Kidney (tissue), 14 donors: Measurements from ENCODE around the gene QPCTL. TPM values are rescaled to one million over a fixed set of nuclear protein-coding genes. Genes with fewer than 3 reads are reported as not detected.

Experiments
- DNase-seq, 5 donors: peaks; one replicate each; pipeline ENCODE4 v3.0.0-alpha.2; 2013 to 2020
- FAIRE-seq: peaks from 2 replicates; lab custom pipeline; 2012; peaks lifted over from hg19 to GRCh38; lab: Jason Lieb, UNC
- H3K27ac ChIP-seq, 2 donors: one replicate each; pipeline ENCODE4 v1.7.0; 2013; ENCODE audit warnings: low read depth in 2 of 2, low read length in 2 of 2, inconsistent platforms in 1 of 2
- H3K27me3 ChIP-seq: one replicate; pipeline ENCODE4 v1.7.1; 2013; ENCODE audit warnings: low read length, inconsistent platforms; ENCODE audit not compliant: control insufficient read depth, insufficient read depth
- H3K36me3 ChIP-seq, 3 donors: one replicate each; pipeline versions ENCODE4 v1.7.0 to v1.7.1; 2013; ENCODE audit warnings: low read length in 3 of 3, control low read depth in 1 of 3, inconsistent platforms in 1 of 3; ENCODE audit not compliant: insufficient read depth in 3 of 3, control insufficient read depth in 2 of 3
- H3K4me1 ChIP-seq, 3 donors: one replicate each; pipeline versions ENCODE4 v1.7.0 to v1.7.1; 2013; ENCODE audit warnings: low read length in 3 of 3, inconsistent platforms in 1 of 3, low read depth in 1 of 3; ENCODE audit not compliant: control insufficient read depth in 2 of 3, insufficient read depth in 2 of 3
- H3K4me3 ChIP-seq, 3 donors: one replicate each; pipeline versions ENCODE4 v1.7.0 to v1.8.1; 2013; ENCODE audit warnings: low read length in 3 of 3, control low read depth in 1 of 3, inconsistent platforms in 1 of 3
- H3K9ac ChIP-seq, 3 donors: one replicate each; pipeline versions ENCODE4 v1.7.0 to v1.7.1; 2013; ENCODE audit warnings: low read length in 3 of 3, control low read depth in 1 of 3, inconsistent platforms in 1 of 3
- H3K9me3 ChIP-seq, 3 donors: one replicate each; pipeline versions ENCODE4 v1.7.0 to v1.7.1; 2013; ENCODE audit warnings: low read length in 3 of 3, control low read depth in 1 of 3, inconsistent platforms in 1 of 3; ENCODE audit not compliant: control insufficient read depth in 2 of 3, insufficient read depth in 1 of 3
- CTCF ChIP-seq: IDR thresholded peaks from 3 replicates; pipeline ENCODE4 v1.5.1; 2012; ENCODE audit warnings: mild to moderate bottlenecking, moderate library complexity, borderline replicate concordance; ENCODE audit not compliant: insufficient read depth; ENCODE audit errors: extremely low read depth
- intact Hi-C: fragments of 100-400 bp; cut with DNase I; formaldehyde crosslinking; loops from one replicate; pipeline ENCODE4 v1.11.1; 2022
- polyA plus RNA-seq: library from polyadenylated mRNA; stranded (reverse); fragments of 350-450 nt; fragmentation: Illumina TruSeq; extraction: RNeasy Lipid Tissue Mini Kit (QIAGEN cat#74804); gene quantifications from one replicate; pipeline ENCODE4 v1.2.3, GENCODE V29; 2014; ENCODE audit warnings: low read depth, low replicate concordance; ENCODE audit not compliant: insufficient read depth
- total RNA-seq: library from RNA; stranded (reverse); fragmentation: NEBNext Ultra II Directional; extraction: Animal tissue kit (Norgen Biotek cat#: 25700); gene quantifications from one replicate; pipeline ENCODE4 v1.2.1, GENCODE V29; 2021
- donor health status: control.
- donor health status: control.
- donor health status: control.
- donor health status: control.
- donor health status: control.
- donor health status: DM: yes; HTN: yes; CAD: no.
- donor health status: Normal renal cell carcinoma (clear cell type).

QPCTL gene
- total and polyA plus RNA-seq, 2 donors from 2014 or later = 6.8 to 8.0 TPM

DNA sequence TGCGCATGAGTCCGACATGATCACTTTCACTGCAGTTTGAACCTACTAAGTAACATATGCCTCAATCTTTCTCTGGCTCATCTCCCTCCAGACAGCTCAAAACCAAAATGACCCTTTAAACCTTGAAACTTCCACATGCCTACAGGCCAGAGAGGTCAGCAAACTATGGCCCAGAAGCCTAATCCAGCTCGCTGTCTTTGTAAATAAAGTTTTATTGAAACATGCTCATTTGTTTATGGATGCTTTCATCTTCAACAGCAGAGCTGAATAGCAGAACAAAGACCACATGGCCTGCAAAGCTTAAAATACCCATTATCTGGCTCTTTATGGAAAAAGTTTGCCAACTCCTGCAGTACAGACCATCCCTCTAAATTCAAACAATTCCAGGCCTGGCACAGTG lies 22.7 kb downstream of the QPCTL start:
- Histone ChIP-seq H3K9me3 (no peaks in the 10 kb centered on the region), H3K36me3 (peaks cover 0 to 2% (median 0%) of the 10 kb centered on the region in 3 donors), H3K4me1 (peaks cover 0 to 9% (median 6%) of the 10 kb centered on the region in 3 donors), H3K9ac (no peak overlapping the region), H3K27ac (no peak overlapping the region), H3K27me3 (no peaks in the 10 kb centered on the region), H3K4me3 (no peak overlapping the region)
- intact Hi-C loops = no loop called here
- DNase-seq = no peak
- TF ChIP-seq CTCF = no peak
- FAIRE-seq = no peak

DNA sequence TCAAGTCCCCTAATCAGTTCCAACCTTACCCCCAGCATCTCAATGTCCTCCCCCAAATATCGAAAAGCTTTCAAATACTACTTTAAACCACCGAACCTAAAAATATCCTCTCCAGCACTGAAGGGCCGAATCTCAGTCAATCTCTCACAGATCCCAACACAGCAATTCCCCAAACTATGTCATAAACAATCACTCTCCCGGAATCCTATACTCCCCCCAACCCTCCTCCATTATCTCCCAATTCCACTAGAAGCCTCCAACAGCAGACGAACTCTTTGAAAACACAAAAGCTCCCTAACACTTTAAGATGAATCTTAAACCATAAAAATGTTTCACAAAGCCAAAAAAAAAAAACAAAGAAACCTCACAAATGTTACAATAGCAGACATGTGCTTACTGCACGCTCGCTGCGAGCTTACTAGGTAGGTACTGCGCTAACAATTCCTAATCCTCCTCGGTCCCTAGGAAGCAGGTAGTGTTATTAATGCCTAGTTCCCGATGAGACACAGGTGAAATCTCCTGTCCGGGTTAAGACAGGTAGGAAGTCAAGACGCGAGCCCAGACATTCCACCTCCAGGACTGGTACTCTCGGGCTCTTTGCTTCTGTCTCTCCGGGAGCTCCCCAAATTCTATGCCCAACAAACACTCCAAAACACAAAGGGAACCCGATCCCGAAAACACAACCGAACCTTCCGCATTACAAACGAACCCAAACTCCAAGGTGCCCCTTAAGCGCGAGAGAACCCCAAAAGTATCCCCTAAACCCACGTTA lies 24.1 kb downstream of the QPCTL start:
- peaks cover 0 to 9% (median 6%) of the 10 kb centered on the region in 3 donors for H3K4me1 ChIP-seq
- no peak for TF ChIP-seq CTCF
- H3K27me3 ChIP-seq = no peaks in the 10 kb centered on the region
- FAIRE-seq (no peak), DNase-seq (peak in 3 of 5 donors; percentile 26 to 66 (median 61))
- H3K27ac ChIP-seq = peak overlapping the region; percentile 53 to 92
- H3K4me3 ChIP-seq = peak overlapping the region; percentile 84 to 93 (median 88)
- intact Hi-C loops = no loop called here
- H3K9me3 ChIP-seq = no peaks in the 10 kb centered on the region
- H3K36me3 ChIP-seq = peaks cover 0 to 2% (median 0%) of the 10 kb centered on the region in 3 donors
- peak overlapping the region; percentile 74 to 93 (median 79) for H3K9ac ChIP-seq

DNA sequence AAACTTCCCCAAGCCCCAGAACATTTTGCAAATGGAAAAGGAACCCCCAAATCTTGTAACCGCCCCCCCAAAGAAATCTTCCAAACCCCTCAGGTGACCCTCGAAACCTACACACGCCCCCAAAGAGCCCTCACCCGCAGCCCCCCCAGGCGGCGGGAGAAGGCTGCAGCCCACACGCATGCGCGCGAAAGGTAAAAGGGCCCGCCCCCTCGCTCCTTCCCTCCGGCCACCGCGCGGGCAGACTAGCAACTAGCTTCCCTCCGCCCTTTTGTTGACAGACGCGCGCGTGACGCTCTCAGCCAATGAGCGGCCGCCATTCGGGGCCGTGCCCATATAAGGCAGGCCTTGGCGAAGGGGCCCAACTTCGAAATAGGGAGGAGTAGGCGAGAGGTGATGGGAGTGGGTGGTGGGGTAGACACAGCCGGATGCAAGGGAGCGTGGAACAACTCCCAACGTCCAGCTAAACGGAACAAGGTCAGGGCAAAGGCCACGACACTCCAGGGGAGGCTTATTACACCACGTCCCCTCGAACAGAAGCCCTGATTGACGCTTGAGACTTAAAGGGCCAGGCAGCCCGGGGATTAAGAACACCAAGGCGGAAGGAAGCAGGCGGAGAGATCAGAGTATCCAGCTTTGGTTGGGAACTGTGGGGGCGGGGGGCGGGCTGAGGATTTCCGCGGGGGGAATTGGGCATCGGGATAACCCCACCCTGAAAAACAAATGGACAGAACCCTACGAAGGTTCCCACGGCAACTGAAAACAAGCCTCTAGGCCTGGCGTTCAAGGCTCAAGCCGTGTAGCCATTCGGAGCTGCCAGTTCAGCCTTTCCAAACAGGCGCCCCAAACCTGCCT lies 24.9 kb downstream of the QPCTL start:
- H3K4me3 ChIP-seq = peak overlapping the region; percentile 84 to 93 (median 88)
- DNase-seq = peak; percentile 99 to 100 (median 100)
- H3K27me3 ChIP-seq = no peaks in the 10 kb centered on the region
- intact Hi-C loops = no loop called here
- no peak for TF ChIP-seq CTCF
- H3K9ac ChIP-seq = peak overlapping the region; percentile 84 to 93 (median 93)
- peak overlapping the region; percentile 88 to 92 for H3K27ac ChIP-seq
- no peaks in the 10 kb centered on the region for H3K9me3 ChIP-seq
- FAIRE-seq = peak; percentile 98
- peaks cover 0 to 9% (median 6%) of the 10 kb centered on the region in 3 donors for H3K4me1 ChIP-seq
- peaks cover 0 to 2% (median 0%) of the 10 kb centered on the region in 3 donors for H3K36me3 ChIP-seq
